ENCODE results near the gene CCNK. TPM values are rescaled to one million over a fixed set of nuclear protein-coding genes. Genes with fewer than 3 reads are reported as not detected.
A peak's percentile ranks its signal among the peaks of the same experiment; 100 is the strongest.

The CCNK gene
- total and polyA plus RNA-seq, 11 donors: 9.1 to 35.3 (median 29.3) TPM

DNA sequence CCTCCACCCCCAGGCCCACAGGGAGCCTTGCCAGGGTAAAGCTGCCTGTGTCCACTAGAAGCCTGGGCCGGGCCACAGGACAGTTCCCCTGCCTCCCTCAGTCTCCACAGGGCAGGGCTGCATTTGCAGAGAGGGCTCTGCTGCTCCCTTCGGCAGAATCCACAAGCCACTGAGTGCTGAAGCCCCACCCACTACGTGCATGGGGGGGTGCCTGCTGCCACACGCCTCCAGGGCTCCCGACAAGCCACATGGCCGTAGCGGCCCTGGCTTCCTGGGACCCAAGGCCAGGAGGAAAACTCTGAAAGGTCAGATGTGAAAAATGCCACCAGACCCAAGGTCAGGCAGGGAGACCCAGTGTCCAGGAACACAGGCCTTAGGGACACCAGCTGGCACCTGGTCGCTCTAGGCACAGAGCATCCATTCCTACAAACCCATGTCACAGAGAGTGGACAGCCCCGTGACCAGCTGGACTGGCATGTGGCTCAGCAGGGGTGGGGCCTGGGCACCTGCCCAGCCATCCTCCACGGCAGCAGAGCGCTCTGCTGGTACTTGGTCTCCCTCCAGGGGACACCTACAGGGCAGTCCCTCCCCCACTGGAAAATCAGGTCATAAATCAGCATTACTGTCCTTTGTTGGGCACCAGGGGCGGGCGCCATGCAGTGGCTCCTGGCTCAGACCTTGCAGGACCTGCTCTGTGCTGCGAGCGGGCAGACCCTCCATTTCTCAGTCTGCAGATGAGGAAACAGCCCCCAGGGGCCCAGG lies 79.9 kb downstream of the CCNK start:
- WGBS, 4 donors: 53 to 61% (median 59%) methylated on average over 7 to 15 of the region's 15 CpGs
- Histone ChIP-seq H3K27me3 (no peaks in the 10 kb centered on the region), H3K9me3 (no peaks in the 10 kb centered on the region), H3K4me3 (no peak overlapping the region), H3K27ac (peak overlapping the region in 9 of 12 donors; percentile 18 to 86 (median 39)), H3K36me3 (no peaks in the 10 kb centered on the region), H3K4me1 (peaks cover 3 to 58% (median 47%) of the 10 kb centered on the region in 12 donors)
- TF ChIP-seq, protein P1, sequence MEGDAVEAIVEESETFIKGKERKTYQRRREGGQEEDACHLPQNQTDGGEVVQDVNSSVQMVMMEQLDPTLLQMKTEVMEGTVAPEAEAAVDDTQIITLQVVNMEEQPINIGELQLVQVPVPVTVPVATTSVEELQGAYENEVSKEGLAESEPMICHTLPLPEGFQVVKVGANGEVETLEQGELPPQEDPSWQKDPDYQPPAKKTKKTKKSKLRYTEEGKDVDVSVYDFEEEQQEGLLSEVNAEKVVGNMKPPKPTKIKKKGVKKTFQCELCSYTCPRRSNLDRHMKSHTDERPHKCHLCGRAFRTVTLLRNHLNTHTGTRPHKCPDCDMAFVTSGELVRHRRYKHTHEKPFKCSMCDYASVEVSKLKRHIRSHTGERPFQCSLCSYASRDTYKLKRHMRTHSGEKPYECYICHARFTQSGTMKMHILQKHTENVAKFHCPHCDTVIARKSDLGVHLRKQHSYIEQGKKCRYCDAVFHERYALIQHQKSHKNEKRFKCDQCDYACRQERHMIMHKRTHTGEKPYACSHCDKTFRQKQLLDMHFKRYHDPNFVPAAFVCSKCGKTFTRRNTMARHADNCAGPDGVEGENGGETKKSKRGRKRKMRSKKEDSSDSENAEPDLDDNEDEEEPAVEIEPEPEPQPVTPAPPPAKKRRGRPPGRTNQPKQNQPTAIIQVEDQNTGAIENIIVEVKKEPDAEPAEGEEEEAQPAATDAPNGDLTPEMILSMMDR (IDR thresholded peaks at IDR 0.05): no peak
- no peak for TF ChIP-seq POLR2A (IDR thresholded peaks at IDR 0.05)
- ATAC-seq (peak; percentile 52 to 71 (median 56)), DNase-seq (peak in 3 of 5 donors; percentile 57 to 73 (median 60))
- intact Hi-C loops (cut with DNase I): loop anchor here in 3 of 10 donors (5.0 kb wide), 2 partner anchors 41 to 66 kb away; partner anchors contain the start of gene CCDC85C (in 2 of the 3)

DNA sequence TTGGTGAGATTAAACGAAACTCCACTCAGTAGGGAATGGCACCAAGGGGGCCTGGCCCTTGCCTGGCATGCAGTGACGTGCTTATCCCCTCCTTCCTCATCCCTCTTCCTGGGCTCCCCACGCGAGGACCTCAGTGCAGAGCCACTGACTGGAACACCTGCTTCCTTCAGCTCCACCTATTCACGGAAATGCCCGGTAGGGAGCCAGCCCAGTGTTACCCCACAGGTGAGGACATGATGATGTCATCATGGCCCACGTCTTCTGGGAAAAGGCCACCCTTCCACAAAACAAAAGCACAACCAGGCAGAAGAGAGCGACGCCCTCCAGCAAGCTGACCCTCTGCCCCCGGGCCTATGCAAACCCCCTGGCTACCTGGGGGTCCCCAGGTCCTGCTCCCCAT lies 80.7 kb downstream of the CCNK start:
- DNase-seq (peak in 1 of 5 donors; percentile 20), ATAC-seq (no peak)
- Histone ChIP-seq H3K4me1 (peaks cover 6 to 65% (median 51%) of the 10 kb centered on the region in 12 donors), H3K4me3 (no peak overlapping the region), H3K27me3 (no peaks in the 10 kb centered on the region), H3K9me3 (no peaks in the 10 kb centered on the region), H3K27ac (peak overlapping the region in 8 of 12 donors; percentile 18 to 86 (median 41)), H3K36me3 (no peaks in the 10 kb centered on the region)
- intact Hi-C loops (cut with DNase I): loop anchor here in 5 of 10 donors (2.0 to 5.0 kb wide), 4 partner anchors 37 to 65 kb away; partner anchors contain the start of gene CCDC85C (in 2 of the 5)
- 85 to 89% (median 88%) methylated on average over 9 to 10 of the region's 10 CpGs for WGBS, 4 donors
- no peak for TF ChIP-seq POLR2A (IDR thresholded peaks at IDR 0.05)
- TF ChIP-seq, protein P1 (IDR thresholded peaks at IDR 0.05): no peak

Other genes with a start within 250 kb of the CCNK start
- 1 to 10 TPM in 1 of 9 donors, under 1 TPM in 5, not detected in 3; 0.05 to 2.1 (median 0.21) TPM for gene BCL11B, start 209.2 kb upstream of the CCNK start, total RNA-seq
- under 1 TPM; 0.04 TPM for gene BCL11B, start 209.2 kb upstream of the CCNK start, polyA plus RNA-seq
- 100 to 1,000 TPM in 4 of 9 donors, 10 to 100 TPM in 5; 80.1 to 130 (median 99.4) TPM for gene SETD3, start 550 bp upstream of the CCNK start, total RNA-seq
- 10 to 100 TPM; 49.7 to 81.7 TPM for gene SETD3, start 550 bp upstream of the CCNK start, polyA plus RNA-seq
- gene CCDC85C, start 122.8 kb downstream of the CCNK start, total RNA-seq: 10 to 100 TPM; 22.5 to 45.4 (median 29.2) TPM
- gene CCDC85C, start 122.8 kb downstream of the CCNK start, polyA plus RNA-seq: 10 to 100 TPM; 29.7 to 43.5 TPM
- 1 to 10 TPM in 8 of 9 donors, under 1 TPM in 1; 0.75 to 3.1 (median 1.5) TPM for gene HHIPL1, start 163.7 kb downstream of the CCNK start, total RNA-seq
- gene HHIPL1, start 163.7 kb downstream of the CCNK start, polyA plus RNA-seq: under 1 TPM; 0.34 to 0.86 TPM
- gene CYP46A1, start 202.9 kb downstream of the CCNK start, total RNA-seq: 1 to 10 TPM; 2.3 to 8.0 (median 3.5) TPM
- 1 to 10 TPM; 1.5 to 2.6 TPM for gene CYP46A1, start 202.9 kb downstream of the CCNK start, polyA plus RNA-seq